ENCODE data around the gene FAM3A.

Gene FAM3A

GRCh38 chrX:154532690-154533089 is 16.7 kb upstream of the FAM3A start:
- no peak for DNase-seq

- DNase-seq, result no peak
These were observed 15.6 kb upstream of the FAM3A start for GRCh38 chrX:154531626-154532025.

- no peak for DNase-seq
These were observed 14.3 kb upstream of the FAM3A start for GRCh38 chrX:154530286-154530685.

- DNase-seq, result no peak
These were observed 13.2 kb upstream of the FAM3A start for GRCh38 chrX:154529206-154529612.

GRCh38 chrX:154526901-154527675 is 11.1 kb upstream of the FAM3A start:
- DNase-seq, result peak; percentile 48

GRCh38 chrX:154525606-154526490 is 9.8 kb upstream of the FAM3A start:
- no peak for DNase-seq

GRCh38 chrX:154519389-154519788 is 3.4 kb upstream of the FAM3A start:
- no peak for DNase-seq

- DNase-seq, result no peak
These were observed 1.2 kb upstream of the FAM3A start for GRCh38 chrX:154517101-154517781.

- DNase-seq, result no peak
These were observed 646 bp upstream of the FAM3A start for GRCh38 chrX:154516656-154517100.

GRCh38 chrX:154515090-154515965 is 704 bp downstream of the FAM3A start:
- DNase-seq, result no peak

- no peak for DNase-seq
These were observed 2.3 kb downstream of the FAM3A start for GRCh38 chrX:154513716-154514115.

- DNase-seq, result no peak
These were observed 3.0 kb downstream of the FAM3A start for GRCh38 chrX:154512879-154513553.

GRCh38 chrX:154511761-154512160 is 4.3 kb downstream of the FAM3A start:
- no peak for DNase-seq

GRCh38 chrX:154509455-154509854 is 6.6 kb downstream of the FAM3A start:
- no peak for DNase-seq

- no peak for DNase-seq
These were observed 7.7 kb downstream of the FAM3A start for GRCh38 chrX:154508384-154508745.

- DNase-seq, result no peak
These were observed 8.2 kb downstream of the FAM3A start for GRCh38 chrX:154507673-154508383.

GRCh38 chrX:154506483-154507332 is 9.3 kb downstream of the FAM3A start:
- no peak for DNase-seq

GRCh38 chrX:154505734-154506133 is 10.3 kb downstream of the FAM3A start:
- DNase-seq, result no peak

- no peak for DNase-seq
These were observed 13.0 kb downstream of the FAM3A start for GRCh38 chrX:154502989-154503388.

GRCh38 chrX:154502098-154502497 is 13.9 kb downstream of the FAM3A start:
- DNase-seq, result no peak

Data from activated CD4-positive, CD25-positive, alpha-beta regulatory T cell treated with anti-CD3 and anti-CD28 coated beads, Interleukin-2, amount 50 U/mL, for 72 hours (primary cell).